K562 (cell line): ENCODE results near the gene MAP1LC3A. TPM values are rescaled to one million over a fixed set of nuclear protein-coding genes. Genes with fewer than 3 reads are reported as not detected.

ENCODE experiments used
- AFF4 ChIP-seq: sonication (generic); formaldehyde crosslinking; IDR thresholded peaks from 2 replicates; pipeline ENCODE4 v1.8.0; 2023; ENCODE audit warnings: mild to moderate bottlenecking, missing genetic modification reagents
- ETV1 ChIP-seq: fragments of 450-650 bp; conservative IDR thresholded peaks from 2 replicates; pipeline ENCODE4 v1.6.1; 2016; ENCODE audit warnings: missing genetic modification characterization, control low read depth, low read depth, missing compliant biosample characterization
- ETV6 ChIP-seq, 3 experiments: fragments of 150-350 bp in 1 of 3; sonication (generic) in 1 of 3; formaldehyde crosslinking in 1 of 3; IDR thresholded peaks; 2 replicates each; pipeline versions ENCODE4 v1.6.1 to v1.8.0; 2014 to 2022; ENCODE audit warnings: borderline replicate concordance in 2 of 3, low read depth in 2 of 3, antibody characterized with exemption in 1 of 3, low read length in 1 of 3, mild to moderate bottlenecking in 1 of 3, missing genetic modification reagents in 1 of 3
- GABPA ChIP-seq: fragments of 200-800 bp; sonication (Bioruptor generic); conservative IDR thresholded peaks from 2 replicates; pipeline ENCODE4 v1.6.1; 2016; ENCODE audit warnings: low read depth, missing genetic modification characterization, missing compliant biosample characterization
- HMBOX1 ChIP-seq: sonication (generic); IDR thresholded peaks from 2 replicates; pipeline ENCODE4 v1.6.1; 2016
- KAT8 ChIP-seq: fragments of 450-650 bp; IDR thresholded peaks from 2 replicates; pipeline ENCODE4 v1.6.1; 2016; ENCODE audit warnings: low read depth, mild to moderate bottlenecking
- KLF16 ChIP-seq: IDR thresholded peaks from 2 replicates; pipeline ENCODE4 v1.6.1; 2016; ENCODE audit warnings: antibody characterized with exemption
- MTA2 ChIP-seq: fragments of 450-650 bp; IDR thresholded peaks from 2 replicates; pipeline ENCODE4 v1.6.1; 2016; ENCODE audit warnings: low read depth
- MTA3 ChIP-seq: fragments of 450-650 bp; formaldehyde crosslinking; IDR thresholded peaks from 2 replicates; pipeline ENCODE4 v1.6.1; 2017; ENCODE audit warnings: mild to moderate bottlenecking, borderline replicate concordance
- NR2C2 ChIP-seq, 2 experiments: fragments of 200-800 bp in 1 of 2; sonication (Bioruptor generic) in 1 of 2; sonication (generic) in 1 of 2; formaldehyde crosslinking in 1 of 2; IDR thresholded peaks; 2 replicates each; pipeline versions ENCODE4 v1.6.1 to v1.8.0; 2016 to 2022; ENCODE audit warnings: mild to moderate bottlenecking in 1 of 2, missing compliant biosample characterization in 1 of 2, missing genetic modification characterization in 1 of 2, missing genetic modification reagents in 1 of 2
- NRF1 ChIP-seq, 2 experiments: fragments of 450-650 bp; IDR thresholded peaks in 1 of 2; conservative IDR thresholded peaks in 1 of 2; 2 replicates each; pipeline ENCODE4 v1.6.1; 2014; ENCODE audit warnings: mild to moderate bottlenecking in 2 of 2
- PML ChIP-seq: IDR thresholded peaks from 2 replicates; pipeline ENCODE4 v1.6.1; 2012; ENCODE audit warnings: low read length, inconsistent platforms
- RAD21 ChIP-seq, 2 experiments: fragments of 250-450 bp in 1 of 2; fragments of 450-650 bp in 1 of 2; sonication (Bioruptor Pico) in 1 of 2; formaldehyde crosslinking in 1 of 2; IDR thresholded peaks in 1 of 2; conservative IDR thresholded peaks in 1 of 2; 2 replicates each; pipeline versions ENCODE4 v1.4.0 to v1.8.0; 2020 to 2022; ENCODE audit warnings: mild to moderate bottlenecking in 2 of 2, moderate library complexity in 1 of 2
- RBBP5 ChIP-seq: fragments of 200-600 bp; sonication (generic); IDR thresholded peaks from 2 replicates; pipeline ENCODE4 v1.6.1; 2012; ENCODE audit warnings: borderline replicate concordance, mild to moderate bottlenecking, low read length, control low read depth, inconsistent platforms; ENCODE audit not compliant: insufficient read depth, poor library complexity, severe bottlenecking
- TCF3 ChIP-seq: sonication (generic); formaldehyde crosslinking; IDR thresholded peaks from 2 replicates; pipeline ENCODE4 v1.4.0; 2020; ENCODE audit warnings: mild to moderate bottlenecking, missing genetic modification reagents
- VEZF1 ChIP-seq: fragments of 200-800 bp; sonication (Bioruptor generic); IDR thresholded peaks from 2 replicates; pipeline ENCODE4 v1.6.1; 2017; ENCODE audit warnings: missing genetic modification characterization, missing compliant biosample characterization
- ZC3H8 ChIP-seq: fragments of 450-650 bp; IDR thresholded peaks from 2 replicates; pipeline ENCODE4 v1.6.1; 2017
- ZNF395 ChIP-seq: fragments of 200-800 bp; sonication (Bioruptor generic); IDR thresholded peaks from 2 replicates; pipeline ENCODE4 v1.6.1; 2017; ENCODE audit warnings: missing genetic modification characterization, missing compliant biosample characterization
- ZNF830 ChIP-seq: fragments of 250-450 bp; sonication (Bioruptor Pico); IDR thresholded peaks from 2 replicates; pipeline ENCODE4 v1.5.0; 2021; ENCODE audit warnings: mild to moderate bottlenecking
- polyA plus RNA-seq, 8 experiments: library from polyadenylated mRNA; depleted of rRNA in 4 of 8; stranded (reverse) in 5 of 8; unstranded in 3 of 8; fragments of >200 nt; fragmentation: Nextera tagmentation in 2 of 8; fragmentation: Illumina TruSeq in 1 of 8; extraction: Ambion mirVana in 2 of 8; extraction: Trizol in 1 of 8; gene quantifications; 2 replicates each; pipeline versions ENCODE4 v1.2.1 to v1.2.3, GENCODE V29; 2011 to 2014; ENCODE audit warnings: inconsistent platforms in 1 of 8, missing spikeins in 1 of 8
- total RNA-seq, 7 experiments: library from RNA; depleted of rRNA in 6 of 7; stranded (reverse); fragments of >200 nt in 6 of 7; fragmentation: Illumina TruSeq in 2 of 7; extraction: Trizol in 2 of 7; gene quantifications; 2 replicates each; pipeline versions ENCODE4 v1.2.1 to v1.2.3, GENCODE V29; 2011 to 2021; ENCODE audit warnings: low replicate concordance in 1 of 7

MAP1LC3A gene
- total and polyA plus RNA-seq, 9 of the 15 experiments (the other 6 are each of a cell fraction or from before 2014, with no cell fraction given): 0.27 to 0.38 TPM; not detected in 7

- TF ChIP-seq NR2C2 (CRISPR knock-in tag; IDR thresholded peaks at IDR 0.05) (no peak), NR2C2 (tag; IDR thresholded peaks at IDR 0.05) (peak; percentile 56; the same call in 1 of the 2 replicates), ETV6 (IDR thresholded peaks at IDR 0.05; ENCODE audit: borderline replicate concordance in 1 of 2, low read depth in 2 of 2, low read length in 1 of 2) (no peak), ETV6 (CRISPR knock-in tag; IDR thresholded peaks at IDR 0.05; ENCODE audit: borderline replicate concordance) (no peak), AFF4 (no peak), PML (peak; percentile 41; the same call in 1 of the 2 replicates), MTA3 (0 out of 2 replicates have a peak, but pooled peaks have one; percentile 29), MTA2 (no peak), NRF1 (conservative IDR thresholded peaks at IDR 0.05 in 1 of 2, IDR thresholded peaks at IDR 0.05 in 1 of 2) (peak; percentile 41 to 57), ZNF830 (CRISPR knock-in tag) (no peak), ZC3H8 (no peak), KLF16 (peak; percentile 30; the same call in 1 of the 2 replicates), HMBOX1 (peak; percentile 78), RBBP5 (no peak), ETV1 (tag) (0 out of 2 replicates have a peak, but pooled peaks have one; percentile 25), VEZF1 (CRISPR knock-in tag) (peak; percentile 48; the same call in 1 of the 2 replicates), RAD21 (CRISPR knock-in tag; conservative IDR thresholded peaks at IDR 0.05 in 1 of 2, IDR thresholded peaks at IDR 0.05 in 1 of 2) (peak in 1 of 2 experiments; percentile 32; a peak in 2 of 4 replicates), GABPA (tag) (peak; percentile 77), TCF3 (peak; percentile 65), KAT8 (no peak), ZNF395 (peak; percentile 78)
Measured at GRCh38 chr20:34570859-34571306, 12.4 kb downstream of the MAP1LC3A start (continued).
